ENCODE data around the gene RAD9A.

The RAD9A gene

DNA sequence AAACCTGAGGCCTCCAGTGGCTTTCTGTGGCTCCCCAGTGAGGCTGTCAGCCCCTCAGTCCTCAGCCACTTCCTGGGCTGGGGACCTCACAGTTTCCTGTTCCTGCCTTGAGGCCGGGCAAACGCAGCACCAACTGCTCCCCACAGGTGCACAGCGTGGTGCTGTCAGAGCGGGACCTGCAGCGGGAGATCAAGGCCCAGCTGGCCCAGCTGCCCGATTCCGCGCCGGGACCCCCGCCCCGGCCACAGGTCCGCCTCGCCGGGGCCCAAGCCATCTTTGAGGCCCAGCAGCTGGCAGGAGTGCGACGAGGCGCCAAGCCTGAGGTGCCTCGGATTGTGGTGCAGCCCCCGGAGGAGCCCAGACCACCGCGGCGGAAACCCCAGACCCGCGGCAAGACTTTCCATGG, 17.5 kb downstream of the RAD9A start (continued):
- TF ChIP-seq, protein P1, sequence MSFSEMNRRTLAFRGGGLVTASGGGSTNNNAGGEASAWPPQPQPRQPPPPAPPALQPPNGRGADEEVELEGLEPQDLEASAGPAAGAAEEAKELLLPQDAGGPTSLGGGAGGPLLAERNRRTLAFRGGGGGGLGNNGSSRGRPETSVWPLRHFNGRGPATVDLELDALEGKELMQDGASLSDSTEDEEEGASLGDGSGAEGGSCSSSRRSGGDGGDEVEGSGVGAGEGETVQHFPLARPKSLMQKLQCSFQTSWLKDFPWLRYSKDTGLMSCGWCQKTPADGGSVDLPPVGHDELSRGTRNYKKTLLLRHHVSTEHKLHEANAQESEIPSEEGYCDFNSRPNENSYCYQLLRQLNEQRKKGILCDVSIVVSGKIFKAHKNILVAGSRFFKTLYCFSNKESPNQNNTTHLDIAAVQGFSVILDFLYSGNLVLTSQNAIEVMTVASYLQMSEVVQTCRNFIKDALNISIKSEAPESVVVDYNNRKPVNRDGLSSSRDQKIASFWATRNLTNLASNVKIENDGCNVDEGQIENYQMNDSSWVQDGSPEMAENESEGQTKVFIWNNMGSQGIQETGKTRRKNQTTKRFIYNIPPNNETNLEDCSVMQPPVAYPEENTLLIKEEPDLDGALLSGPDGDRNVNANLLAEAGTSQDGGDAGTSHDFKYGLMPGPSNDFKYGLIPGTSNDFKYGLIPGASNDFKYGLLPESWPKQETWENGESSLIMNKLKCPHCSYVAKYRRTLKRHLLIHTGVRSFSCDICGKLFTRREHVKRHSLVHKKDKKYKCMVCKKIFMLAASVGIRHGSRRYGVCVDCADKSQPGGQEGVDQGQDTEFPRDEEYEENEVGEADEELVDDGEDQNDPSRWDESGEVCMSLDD (tag by site-specific recombination; IDR thresholded peaks at IDR 0.05) = no peak
- TF ChIP-seq ZSCAN23 (tag by site-specific recombination; IDR thresholded peaks at IDR 0.05) (no peak), ZNF596 (tag by site-specific recombination; IDR thresholded peaks at IDR 0.05) (no peak), WT1 (tag by site-specific recombination; IDR thresholded peaks at IDR 0.05) (no peak), ZNF19 (tag by site-specific recombination; IDR thresholded peaks at IDR 0.05; ENCODE audit: low read depth) (no peak)
- TF ChIP-seq, protein P2, sequence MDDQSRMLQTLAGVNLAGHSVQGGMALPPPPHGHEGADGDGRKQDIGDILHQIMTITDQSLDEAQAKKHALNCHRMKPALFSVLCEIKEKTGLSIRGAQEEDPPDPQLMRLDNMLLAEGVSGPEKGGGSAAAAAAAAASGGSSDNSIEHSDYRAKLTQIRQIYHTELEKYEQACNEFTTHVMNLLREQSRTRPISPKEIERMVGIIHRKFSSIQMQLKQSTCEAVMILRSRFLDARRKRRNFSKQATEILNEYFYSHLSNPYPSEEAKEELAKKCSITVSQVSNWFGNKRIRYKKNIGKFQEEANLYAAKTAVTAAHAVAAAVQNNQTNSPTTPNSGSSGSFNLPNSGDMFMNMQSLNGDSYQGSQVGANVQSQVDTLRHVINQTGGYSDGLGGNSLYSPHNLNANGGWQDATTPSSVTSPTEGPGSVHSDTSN (CRISPR knock-in tag; IDR thresholded peaks at IDR 0.05) = no peak

- TF ChIP-seq ZNF548 (tag by site-specific recombination; IDR thresholded peaks at IDR 0.05) = no peak
- peak; percentile 12; the same call in 1 of the 2 replicates for TF ChIP-seq SP2 (tag by site-specific recombination; IDR thresholded peaks at IDR 0.05)
- no peak overlapping the region for H3K27ac ChIP-seq (ENCODE audit: extremely low read depth, low read depth, low read length)
- no peaks in the 10 kb centered on the region for H3K36me3 ChIP-seq (ENCODE audit: control insufficient read depth in 2 of 2, insufficient read depth in 1 of 2, low read length in 2 of 2)
- ChIA-PET POLR2A (no interaction called here), CTCF (no interaction called here)
- H3K9me3 ChIP-seq (ENCODE audit: control insufficient read depth, insufficient read depth, low read depth, low read length) = no peaks in the 10 kb centered on the region
- H3K4me1 ChIP-seq (ENCODE audit: control insufficient read depth, insufficient read depth, low read length) = no peaks in the 10 kb centered on the region
- no peak overlapping the region for H3K4me3 ChIP-seq (ENCODE audit: low read depth, low read length)
Measured at GRCh38 chr11:67409781-67410368, 18.1 kb downstream of the RAD9A start.

GRCh38 chr11:67410369-67410831, 18.6 kb downstream of the RAD9A start:
- Histone ChIP-seq H3K27ac (ENCODE audit: extremely low read depth, low read depth, low read length) (no peak overlapping the region), H3K4me3 (ENCODE audit: low read depth, low read length) (no peak overlapping the region), H3K9me3 (ENCODE audit: control insufficient read depth, insufficient read depth, low read depth, low read length) (no peaks in the 10 kb centered on the region), H3K36me3 (ENCODE audit: control insufficient read depth in 2 of 2, insufficient read depth in 1 of 2, low read length in 2 of 2) (no peaks in the 10 kb centered on the region), H3K4me1 (ENCODE audit: control insufficient read depth, insufficient read depth, low read length) (no peaks in the 10 kb centered on the region)
- POLR2A ChIA-PET = interaction anchor here (0.6 kb wide), 1 partner anchor 10 kb away, joined by 3 read pairs; no protein-coding TSS in a partner anchor
- TF ChIP-seq SP2 (tag by site-specific recombination; IDR thresholded peaks at IDR 0.05) (no peak), REPIN1 (tag by site-specific recombination; IDR thresholded peaks at IDR 0.05; ENCODE audit: low read depth) (no peak), ZNF623 (tag by site-specific recombination; IDR thresholded peaks at IDR 0.05) (no peak)
- CTCF ChIA-PET = no interaction called here

DNA sequence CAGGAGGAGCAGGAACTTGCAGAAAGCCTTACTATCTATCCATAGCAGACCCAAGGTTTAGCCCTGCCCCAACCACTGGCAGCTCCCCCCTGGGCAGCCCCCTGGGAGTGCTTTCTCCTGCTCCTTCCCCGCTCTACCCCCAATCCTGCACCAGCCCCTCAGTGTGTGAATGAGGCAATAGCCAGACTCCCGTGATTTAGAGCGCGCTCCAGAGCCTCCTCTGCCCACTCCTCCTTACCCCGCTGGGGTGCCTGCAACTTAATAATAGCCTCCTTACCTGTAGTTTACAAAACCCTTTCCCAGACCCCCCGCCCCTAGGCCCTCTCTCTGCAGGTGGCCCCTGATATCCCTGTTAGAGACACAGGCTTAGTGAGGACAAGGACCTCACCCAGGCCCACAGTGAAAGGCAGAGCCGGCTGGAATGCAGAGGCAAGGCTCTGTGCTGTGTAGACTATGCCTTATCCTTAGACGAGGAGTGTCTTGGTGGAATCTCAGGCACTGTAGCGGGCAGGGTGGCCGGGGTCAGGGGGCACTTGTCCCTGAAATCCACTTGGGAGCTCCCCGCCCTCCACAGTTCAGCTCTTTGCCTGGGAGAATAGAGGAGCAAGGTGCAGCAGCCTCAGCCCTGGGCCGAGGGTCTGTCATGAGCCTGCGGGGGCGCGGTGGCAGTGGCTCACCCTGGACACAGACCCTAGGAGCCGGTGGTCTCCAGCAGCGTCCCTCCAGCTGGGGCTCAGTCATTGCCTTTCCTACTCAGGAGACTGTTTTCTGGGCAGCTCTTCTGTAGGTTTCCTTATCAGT, 19.4 kb downstream of the RAD9A start:
- H3K4me1 ChIP-seq (ENCODE audit: control insufficient read depth, insufficient read depth, low read length) = no peaks in the 10 kb centered on the region
- no peak for TF ChIP-seq ZNF621 (tag by site-specific recombination; IDR thresholded peaks at IDR 0.05)
- no peak for TF ChIP-seq ZNF175 (tag by site-specific recombination; IDR thresholded peaks at IDR 0.05)
- no peak for TF ChIP-seq ZNF221 (tag by site-specific recombination; IDR thresholded peaks at IDR 0.05; ENCODE audit: borderline replicate concordance)
- TF ChIP-seq, protein P3, sequence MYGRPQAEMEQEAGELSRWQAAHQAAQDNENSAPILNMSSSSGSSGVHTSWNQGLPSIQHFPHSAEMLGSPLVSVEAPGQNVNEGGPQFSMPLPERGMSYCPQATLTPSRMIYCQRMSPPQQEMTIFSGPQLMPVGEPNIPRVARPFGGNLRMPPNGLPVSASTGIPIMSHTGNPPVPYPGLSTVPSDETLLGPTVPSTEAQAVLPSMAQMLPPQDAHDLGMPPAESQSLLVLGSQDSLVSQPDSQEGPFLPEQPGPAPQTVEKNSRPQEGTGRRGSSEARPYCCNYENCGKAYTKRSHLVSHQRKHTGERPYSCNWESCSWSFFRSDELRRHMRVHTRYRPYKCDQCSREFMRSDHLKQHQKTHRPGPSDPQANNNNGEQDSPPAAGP (tag by site-specific recombination; IDR thresholded peaks at IDR 0.05) = no peak
- peak; percentile 81 for TF ChIP-seq GLIS1 (tag by site-specific recombination; IDR thresholded peaks at IDR 0.05)
- CTCF ChIA-PET = no interaction called here
- H3K9me3 ChIP-seq (ENCODE audit: control insufficient read depth, insufficient read depth, low read depth, low read length) = no peaks in the 10 kb centered on the region
- H3K36me3 ChIP-seq (ENCODE audit: control insufficient read depth in 2 of 2, insufficient read depth in 1 of 2, low read length in 2 of 2) = no peaks in the 10 kb centered on the region
- POLR2A ChIA-PET = interaction anchor here (0.6 to 1.7 kb wide), 2 partner anchors 9 to 10 kb away, joined by 3 to 6 read pairs; partner anchors contain the start of gene PPP1CA
- no peak overlapping the region for H3K27ac ChIP-seq (ENCODE audit: extremely low read depth, low read depth, low read length)
- H3K4me3 ChIP-seq (ENCODE audit: low read depth, low read length) = no peak overlapping the region

Measured in HEK293 (cell line).